Measurements from ENCODE around the gene RAP1GAP.
"Not testable (repeated sequence)": the region's sequence is repeated elsewhere in the genome, so short reads cannot be mapped to it uniquely, and the experiment has no call there.

RAP1GAP gene

DNA sequence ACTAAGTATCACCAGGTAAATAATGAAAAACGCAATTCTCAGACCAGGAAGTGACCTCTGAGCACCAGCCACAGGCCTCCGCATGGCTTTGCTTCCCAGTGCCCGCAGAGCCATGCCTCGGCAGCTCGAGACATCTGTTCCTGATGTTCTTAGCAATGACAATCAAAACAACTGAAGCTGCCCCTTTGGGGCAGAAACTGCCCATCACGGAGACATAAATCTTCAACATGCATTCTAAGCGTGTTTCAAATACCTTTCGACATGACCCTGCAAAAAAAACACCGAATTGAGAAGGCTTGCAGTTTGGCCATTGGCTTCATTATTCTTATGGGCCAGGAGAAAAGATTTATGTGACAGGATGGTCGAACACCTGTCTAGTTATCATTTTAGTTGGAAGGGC is 5.8 kb upstream of the RAP1GAP start:
- no peak for DNase-seq

DNA sequence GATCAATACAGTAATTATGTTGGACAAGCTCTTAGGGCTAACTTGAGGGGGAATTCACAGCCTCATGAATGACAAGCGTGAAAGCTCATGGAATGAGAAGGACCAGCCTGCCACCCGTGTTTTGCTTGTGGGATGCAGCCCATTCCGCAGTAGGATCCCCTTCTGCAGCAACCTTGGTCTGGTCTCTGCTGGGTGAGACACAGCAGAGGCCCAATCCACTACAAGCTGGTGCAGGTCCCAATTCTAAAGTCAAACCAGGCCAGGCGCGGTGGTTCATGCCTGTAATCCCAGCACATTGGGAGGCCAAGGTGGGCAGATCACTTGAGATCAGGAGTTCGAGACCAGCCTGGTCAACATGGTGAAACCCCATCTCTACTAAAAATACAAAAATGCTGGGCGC is 4.7 kb upstream of the RAP1GAP start:
- DNase-seq: not testable (repeated sequence)

DNA sequence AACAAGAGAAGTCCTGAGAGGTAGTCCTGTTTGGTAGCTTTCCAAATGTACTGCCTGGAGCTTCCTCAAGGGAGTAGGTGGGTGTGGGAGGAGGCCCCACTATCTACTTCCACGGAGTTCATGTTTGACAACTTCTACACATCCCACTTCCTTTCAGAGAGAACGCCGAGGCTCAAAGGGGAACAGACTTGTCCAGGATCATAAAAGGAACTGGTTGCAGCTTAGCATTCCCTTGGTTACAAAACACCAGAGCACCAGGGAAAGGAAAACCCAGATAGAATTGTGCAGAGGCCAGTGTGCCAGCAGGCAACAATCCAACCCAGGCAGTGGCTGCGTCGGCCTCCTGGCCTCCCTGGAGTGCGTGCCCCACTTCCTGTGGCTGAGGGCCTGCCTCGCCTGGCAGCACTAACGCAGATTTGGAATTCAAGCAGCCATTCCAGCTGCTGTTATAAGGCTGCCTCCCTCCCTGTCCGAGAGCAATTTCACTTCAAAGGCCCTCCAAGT is 4.2 kb upstream of the RAP1GAP start:
- DNase-seq: peak; percentile 85

DNA sequence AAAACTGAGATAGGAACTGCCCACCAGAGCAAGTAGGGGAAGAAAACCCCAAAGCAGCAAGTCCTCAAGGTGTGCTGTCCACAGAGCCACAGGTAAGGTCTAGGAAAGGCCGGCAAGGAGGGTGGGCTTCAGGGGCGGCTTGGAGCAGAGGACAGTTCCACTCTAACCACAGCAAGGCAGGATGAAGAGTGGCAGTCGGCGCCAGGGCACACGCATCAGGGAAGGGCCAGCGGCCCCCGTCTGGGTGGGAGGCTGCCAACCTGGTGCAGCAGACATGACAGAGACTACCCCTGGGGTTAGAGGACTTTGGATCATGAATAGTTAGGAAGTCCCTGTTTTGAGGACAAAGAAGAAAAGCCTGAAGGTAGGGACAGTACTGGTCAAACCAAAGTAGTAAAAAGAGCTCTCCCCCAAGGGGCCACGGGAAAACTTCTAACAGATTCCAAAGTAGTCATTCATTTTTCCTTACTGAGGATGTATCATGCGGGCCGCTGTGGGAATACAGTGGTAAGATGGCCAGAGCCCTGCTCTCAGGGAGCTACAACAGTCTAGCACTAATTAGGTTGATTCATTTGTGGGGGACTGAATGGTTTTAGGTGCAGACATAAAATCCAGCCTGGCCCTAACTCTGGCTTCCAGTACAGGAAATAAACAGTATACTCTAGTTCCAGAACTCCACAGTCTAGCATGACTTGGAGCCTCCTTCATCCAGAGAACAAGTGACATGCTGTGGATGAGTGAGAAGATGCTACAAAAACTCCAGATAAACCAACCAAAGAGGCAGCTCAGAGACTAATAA is 3.5 kb upstream of the RAP1GAP start:
- DNase-seq: peak; percentile 14

DNA sequence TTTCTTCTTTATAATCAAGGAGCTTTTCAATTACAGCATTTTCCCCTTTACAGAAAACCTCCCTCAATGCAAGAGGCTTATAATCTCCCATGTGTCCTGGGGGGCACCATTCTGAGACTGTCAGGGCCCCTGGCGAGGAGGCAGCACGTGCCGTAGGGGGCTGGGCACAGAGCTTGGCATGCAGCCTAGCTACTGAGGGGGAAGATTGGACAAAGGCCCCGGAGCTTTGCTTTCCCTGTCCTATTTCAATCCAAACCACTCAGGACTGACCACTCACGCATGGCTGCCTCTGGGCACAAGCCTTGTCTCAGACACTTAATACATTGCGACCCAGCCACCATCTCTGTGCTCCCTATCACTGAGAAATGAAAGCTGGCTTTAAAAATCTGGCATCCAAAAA is 2.8 kb upstream of the RAP1GAP start:
- no peak for DNase-seq

DNA sequence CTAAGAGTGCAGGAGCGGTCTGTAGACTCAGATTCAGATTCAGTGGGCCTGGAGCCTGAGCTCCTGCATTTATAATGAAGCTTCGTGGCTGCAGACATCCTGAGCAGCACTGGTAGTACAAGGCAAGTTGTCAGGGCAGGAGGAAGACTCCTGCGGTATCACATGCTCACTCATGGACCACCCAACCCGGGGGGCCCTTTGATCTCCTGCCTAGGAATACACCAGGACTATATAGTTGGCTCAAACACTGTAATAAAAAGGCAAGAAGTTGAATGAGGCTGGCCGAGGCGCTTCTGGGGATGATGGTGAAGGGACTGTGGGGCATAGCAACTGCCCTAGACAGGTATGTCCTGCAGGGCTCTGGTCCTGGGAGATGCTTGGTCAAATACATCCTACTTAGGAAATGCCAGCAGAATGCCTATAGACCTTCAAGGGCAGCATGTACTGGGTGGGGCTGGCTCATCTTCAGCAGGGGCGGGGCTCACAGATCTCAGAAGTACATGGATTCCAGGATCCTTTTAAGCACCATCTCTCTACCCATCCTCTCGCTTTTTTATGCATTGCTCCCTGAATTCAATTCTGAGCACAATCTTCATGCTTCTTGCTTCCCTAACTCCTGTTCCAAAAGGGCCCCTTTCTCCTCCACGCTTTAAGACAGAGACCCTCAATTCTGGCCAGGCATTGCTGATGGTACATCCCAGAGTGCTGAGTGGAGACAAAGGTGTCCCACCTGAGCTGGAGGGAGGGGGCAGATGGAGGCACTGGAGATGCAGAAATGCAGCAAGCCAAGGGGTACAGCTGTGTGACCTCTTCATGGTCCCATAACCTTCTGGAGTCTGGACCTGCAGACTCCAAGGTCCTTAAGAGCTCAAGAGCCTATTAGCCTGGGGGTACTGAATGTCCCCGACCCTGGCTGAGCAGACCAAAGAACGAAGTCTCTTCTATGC is 2.1 kb upstream of the RAP1GAP start:
- no peak for DNase-seq

DNA sequence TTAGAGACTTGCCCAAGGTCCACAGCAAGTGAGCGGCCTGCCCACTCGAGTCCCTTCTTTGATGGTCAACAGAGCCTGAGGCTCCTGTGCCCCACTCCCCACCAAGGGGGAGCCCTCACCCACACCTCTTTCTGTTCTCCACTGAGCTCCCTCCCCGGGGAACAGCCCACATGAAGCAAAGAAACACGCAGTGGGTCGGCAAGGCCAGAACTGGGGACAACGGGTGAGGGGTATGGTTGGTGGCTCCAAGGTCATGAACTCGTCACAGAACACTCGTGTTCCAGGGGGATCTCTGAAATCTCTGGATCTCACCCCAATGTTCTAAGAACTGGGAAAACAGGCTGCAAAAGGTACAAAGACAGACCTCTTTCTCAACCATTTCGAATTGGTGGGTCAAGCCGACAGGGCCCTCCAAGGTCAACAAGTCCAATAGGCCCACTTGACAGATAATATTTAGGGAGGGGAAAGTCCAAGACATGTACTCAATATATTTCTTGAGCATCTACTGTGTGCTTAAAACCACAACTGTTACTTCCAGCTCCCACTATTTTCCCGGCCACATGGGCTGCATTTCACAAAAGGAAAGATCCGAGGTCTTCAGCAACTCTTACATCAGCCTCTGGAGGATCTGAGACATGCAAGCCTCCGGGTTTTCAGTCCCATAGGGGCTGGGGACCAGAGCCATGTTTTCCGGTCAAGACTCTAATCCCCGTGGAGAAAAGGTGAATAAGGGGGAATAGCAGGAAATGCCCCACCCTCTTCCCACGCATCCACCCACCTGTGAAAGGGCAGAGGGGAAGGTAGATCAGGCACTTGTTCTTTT is 1.1 kb upstream of the RAP1GAP start:
- DNase-seq: no peak

DNA sequence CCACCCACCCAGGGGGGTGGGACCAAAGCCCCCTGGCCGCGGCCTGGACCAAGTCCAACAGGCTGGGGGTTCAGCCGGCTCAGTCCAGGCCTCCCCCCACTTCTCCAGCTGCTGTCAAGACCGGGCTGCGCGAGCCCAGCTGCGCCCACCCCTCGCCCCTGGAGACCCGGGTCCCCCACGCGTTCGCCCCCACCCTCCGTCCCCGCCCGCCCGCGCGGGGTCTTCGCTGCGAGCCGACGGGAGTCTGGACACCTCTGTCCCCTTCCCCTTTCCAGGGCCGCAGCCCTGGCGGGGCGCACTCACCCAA is 253 bp downstream of the RAP1GAP start:
- DNase-seq: no peak

DNA sequence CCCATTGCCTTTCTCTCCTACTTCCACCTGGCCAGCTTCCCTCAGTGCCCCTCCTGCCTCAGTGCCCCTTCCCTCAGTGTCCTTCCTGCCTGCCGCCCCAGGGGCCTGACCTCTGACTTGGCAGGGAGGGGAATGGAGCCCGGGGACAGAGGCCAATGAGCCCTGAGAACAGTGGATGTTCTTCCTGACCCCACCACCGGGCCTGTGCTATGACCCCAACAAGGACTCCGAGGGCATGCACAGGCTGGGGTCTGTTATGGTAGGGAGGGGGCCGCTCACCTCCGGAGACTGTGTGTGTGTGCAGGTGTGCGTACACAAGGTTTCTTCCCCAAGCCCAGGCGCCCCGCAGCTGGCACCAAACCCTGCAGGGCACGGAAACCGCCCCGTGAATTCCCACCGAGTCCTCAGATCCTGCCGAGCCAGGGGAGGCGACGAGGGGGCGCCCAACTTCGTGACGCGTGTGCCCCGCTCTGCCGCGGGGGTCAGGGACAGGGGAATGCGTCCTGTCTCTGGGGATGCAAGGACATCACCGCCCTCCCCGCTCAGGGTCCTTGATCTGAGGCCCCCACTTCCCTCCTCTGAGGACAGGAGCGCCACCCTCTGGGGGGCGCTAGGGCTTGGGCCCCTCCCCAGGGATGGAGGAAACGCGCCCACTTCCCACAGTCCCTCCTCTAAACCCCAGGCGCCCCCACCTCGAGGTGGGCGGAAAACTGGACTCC is 766 bp downstream of the RAP1GAP start:
- DNase-seq: no peak

DNA sequence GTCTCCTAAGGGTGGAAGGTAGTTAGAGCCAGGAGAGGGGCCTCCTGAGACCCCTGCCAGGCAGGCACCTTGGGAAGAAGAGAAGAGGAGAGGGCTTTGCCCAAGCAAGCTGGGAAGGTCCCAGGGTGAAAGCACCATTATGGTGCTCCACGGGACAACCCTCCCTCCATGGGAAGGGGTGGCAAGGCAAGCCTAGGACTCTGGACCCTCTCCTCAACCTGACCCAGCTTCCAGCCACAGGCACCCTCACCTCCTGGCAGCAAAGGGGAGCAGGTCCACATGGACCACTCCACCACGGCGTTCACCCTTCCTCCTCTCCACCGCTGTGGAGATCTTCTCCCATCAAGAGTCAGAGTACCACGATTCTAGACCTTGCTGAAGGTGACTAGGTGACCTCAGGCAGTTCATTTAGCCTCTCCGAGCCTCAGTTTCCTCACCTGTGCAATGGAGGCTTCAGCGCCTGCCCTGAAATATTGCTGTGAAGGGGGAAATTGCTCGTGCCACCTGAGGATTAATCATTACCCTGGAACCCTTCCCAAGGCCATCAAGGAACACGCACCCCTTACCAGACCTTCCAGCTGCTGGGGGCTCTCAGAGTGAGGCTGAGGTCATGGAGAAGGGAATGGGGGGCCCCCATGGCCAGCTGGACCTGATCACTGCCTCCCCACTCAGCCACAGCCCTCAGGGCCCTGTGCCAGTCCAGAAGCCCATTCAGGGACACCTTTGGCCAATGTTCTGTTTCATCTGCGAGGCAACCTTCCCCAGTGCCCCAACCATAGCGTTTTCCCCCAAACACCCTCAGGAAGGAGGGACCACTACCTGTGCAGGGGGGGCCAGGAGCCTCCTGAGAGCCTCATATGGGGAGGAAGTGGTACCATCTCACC is 1.6 kb downstream of the RAP1GAP start:
- DNase-seq: no peak

DNA sequence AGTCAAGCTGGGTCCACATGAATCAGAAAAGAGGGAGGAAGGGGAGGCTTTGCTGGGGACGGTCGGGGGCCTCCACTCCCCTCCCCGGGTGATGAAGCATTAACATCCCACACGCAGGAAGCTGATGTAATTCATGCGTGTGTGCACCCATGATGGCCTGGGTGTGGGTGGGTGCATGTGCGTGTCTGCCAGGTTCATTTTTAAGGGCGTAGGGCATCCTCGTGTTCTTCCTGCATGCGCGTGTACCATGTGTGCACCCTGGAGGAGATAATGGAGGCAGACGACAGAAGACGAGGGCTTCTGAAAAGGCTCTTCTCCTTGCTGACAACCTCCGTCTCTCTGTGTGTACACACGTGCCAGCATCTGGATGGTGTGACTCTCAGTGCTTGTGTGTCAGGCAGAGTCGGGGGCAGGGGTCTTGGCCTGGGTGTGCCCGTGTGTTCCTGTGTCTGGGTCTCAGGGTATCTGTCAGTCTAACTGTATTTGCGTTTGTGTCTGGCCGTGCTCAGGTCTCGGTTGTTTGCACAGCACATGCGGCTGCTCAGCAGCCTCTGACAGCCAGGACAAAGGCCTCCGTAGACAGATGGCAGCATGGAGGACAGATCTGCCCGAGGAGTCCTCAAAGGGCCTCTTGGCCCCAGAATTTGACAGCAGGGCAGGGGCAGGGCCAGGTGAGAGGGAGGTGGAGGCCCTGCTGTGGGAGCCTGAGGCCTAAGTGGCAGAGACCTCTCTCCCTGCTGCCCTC is 2.4 kb downstream of the RAP1GAP start:
- no peak for DNase-seq

DNA sequence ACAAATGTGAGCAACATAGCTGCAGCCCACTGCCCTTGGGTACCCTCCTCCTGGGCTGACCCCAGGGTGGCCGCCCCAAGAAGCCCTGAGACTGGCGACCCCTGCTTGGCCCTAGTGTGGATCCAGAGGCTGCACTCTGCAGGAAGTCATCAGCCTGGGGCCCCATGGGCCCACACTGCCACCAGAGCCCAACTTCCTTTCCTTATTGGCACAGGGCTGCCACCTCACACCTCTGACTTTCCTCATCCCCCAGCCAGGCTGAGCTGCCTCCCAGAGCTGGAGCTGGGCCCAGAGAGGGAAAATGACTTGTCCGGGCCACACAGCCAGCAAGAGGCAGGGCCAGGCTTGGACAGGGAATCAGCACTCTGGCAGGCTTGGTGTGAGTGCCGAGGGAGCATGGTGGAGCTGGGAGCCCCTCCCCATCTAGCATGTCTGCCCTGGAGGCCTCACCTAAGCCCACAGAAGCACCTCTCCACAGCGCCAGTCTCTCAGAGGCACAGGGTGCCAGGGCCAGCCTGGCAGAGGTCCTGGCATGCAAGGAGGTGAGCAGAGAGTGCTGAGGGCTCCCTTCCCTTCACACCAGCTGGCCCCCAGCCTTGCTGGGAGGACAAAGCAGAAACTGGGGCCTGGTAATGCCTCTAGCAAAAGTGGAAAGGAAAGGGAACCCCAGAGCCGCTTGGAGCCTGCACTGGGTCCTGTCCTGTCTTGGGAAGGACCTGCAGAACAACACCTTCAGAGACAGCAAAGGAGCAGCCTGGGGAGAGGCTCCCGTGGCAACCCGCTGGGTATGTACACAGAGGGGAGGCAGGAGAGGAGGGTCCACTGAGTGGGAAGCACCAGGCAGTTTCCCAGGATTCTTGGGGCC is 3.2 kb downstream of the RAP1GAP start:
- DNase-seq: no peak

DNA sequence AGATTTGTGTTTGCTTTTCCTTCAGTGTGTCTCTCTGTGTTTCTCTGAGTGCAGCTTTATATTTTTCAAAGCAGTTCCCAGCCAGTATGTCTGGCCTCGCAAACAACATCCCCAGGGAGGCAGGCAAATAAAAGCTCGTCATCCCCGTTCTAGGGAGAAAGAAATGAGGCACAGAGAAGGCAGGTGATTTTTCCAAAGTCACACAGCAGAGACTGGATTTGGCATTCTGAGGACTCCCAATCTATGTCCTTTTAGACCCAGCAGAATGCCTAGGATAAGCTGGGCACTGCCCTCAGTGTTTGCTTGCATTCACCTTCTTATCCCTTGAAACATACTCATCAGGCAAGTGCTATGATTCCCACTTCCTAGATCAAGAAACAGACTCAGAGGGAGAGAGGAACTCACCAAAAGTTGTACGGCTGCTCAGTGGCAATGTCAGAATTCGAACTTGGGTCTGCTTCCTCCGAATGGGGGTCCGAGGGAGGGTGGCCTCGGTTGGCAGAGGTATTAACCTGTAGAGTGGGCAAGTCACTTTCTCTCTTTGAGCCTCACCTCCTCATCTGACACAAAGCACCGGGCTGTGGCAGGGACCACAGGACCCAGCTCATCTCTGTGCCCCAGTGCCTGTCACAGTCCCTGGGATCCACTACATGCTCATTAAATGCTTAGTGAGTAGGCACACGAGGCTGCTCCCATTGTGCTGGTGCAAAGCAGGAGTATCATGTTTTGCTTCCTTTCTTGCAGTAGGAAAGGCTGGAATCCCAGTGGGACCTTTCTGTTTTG is 4.2 kb downstream of the RAP1GAP start:
- no peak for DNase-seq

DNA sequence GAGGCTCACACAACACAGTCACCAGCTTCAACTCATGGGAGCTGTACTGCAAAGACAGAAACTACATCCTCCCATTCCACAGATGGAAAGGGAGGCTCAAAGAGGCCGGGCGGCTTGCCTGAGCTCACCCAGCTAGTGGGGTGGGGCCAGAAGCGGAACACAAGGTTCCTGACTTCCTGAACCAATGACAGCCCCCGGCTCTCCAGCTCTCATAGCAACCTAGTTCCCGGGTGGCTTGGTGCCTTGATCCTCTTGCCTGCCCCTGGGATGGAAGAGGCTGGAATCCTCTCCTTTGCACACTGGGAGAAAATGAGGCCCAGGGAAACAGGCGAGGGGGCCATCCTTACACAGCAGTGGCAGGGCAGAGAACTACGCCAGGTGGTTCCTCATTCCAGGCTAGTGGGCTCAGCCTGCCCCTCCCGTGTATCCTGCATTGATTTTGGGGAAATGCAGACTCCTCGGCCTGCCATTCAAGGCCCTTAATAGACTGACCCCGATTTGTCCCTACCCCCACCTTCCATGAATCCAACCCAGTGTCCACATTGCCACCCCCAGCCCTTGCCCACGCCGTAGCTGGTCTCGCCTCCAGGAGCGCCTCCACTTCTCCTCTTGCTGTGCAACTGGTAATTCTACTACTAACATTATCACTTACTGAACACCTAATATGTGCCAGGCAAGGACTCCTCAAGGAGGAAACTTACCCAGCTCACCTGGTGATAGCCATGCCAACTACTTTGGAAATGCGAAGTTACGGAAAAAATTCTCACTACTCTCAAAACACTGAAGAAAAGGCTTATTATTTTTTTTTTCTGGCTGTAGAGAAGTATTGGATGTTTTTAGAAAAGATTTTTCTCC is 5.0 kb downstream of the RAP1GAP start:
- no peak for DNase-seq

DNA sequence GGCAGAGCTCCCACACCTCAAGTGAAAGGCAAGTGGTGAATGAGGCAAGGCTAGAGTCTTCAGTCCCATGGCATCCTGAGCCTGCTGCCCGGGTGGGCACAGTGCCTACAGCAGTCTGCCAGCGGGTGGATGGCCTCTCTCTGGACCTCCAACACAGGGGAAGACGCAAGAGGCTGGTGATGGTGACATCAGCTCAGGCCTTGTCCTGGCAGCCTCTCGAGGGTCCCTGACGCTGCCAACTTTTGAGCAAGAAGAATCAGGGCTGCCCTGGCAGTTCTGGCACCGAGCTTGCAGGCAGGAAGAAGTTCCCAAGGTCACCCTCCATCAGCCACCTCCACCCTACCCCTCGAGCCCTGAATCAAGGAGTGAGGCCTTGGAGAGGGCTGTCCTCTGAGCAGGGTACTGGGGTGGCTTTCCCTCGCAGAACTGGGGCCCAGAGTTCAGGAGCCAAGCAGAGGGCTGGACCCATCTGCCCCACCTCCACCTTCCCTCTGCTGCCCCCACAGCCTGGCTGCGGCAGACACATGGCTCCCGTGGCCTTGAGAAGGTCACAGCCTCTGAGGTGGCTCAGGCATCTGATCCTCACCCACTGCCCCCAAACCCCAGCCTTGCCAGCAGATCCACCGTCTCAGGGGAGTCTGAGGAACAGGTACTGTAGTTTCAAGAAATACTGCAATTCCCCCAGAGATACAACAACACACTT is 5.8 kb downstream of the RAP1GAP start:
- DNase-seq: no peak

DNA sequence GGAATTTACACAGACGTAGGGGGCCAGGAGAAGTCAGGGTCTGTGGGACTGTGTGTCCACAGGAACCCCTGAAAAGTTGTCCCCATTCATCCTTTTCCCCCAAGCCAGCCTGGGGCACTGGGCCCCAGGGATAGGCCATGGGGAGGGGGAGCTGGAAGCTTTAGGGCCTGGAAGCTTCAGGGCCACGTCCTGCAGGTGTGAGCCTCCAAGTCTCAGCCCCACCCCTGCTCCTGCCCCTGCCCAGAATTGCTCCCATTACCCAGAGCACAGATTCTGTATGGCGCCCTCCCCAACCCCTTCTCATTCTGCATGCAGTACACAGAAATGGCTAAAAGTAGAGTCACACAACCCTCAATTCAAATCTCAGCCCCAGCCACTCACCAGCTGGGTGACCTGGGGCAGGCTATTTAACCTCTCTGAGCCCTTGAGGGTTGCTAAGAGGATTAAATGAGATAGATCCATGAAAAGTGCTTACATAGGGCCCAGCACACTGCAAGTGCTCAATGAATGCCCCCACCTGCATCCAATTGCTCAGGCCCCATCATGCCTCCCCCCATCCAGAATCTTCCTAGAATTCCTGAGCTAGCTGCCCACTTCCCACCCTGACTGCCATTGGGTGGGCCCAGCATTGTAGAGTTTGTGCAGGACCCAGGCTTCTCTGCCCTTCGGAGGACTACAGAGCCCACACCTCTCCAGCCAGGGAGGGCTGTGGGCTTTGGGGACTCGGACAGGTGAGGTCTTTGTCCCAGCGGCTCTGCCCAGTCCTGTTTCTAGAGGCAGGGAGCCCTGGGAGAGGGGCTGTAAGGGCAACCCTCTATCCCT is 6.5 kb downstream of the RAP1GAP start:
- DNase-seq: no peak

Data from NCI-H226 (cell line).